Astrocyte (in vitro differentiated cells and primary cell): ENCODE measurements around the gene DLD.

Experiments used
- CTCF ChIP-seq: IDR thresholded peaks from 2 replicates; pipeline ENCODE4 v1.5.1; 2011; ENCODE audit warnings: low read depth, mild to moderate bottlenecking, inconsistent platforms, low read length, moderate library complexity; ENCODE audit not compliant: insufficient read depth
- EZH2 ChIP-seq: IDR thresholded peaks from 2 replicates; pipeline ENCODE4 v1.6.1; 2012; ENCODE audit warnings: mild to moderate bottlenecking, low read length, inconsistent platforms; ENCODE audit not compliant: insufficient read depth

- no peak for TF ChIP-seq CTCF
- no peak for TF ChIP-seq EZH2
Observed at GRCh38 chr7:107854454-107854853, 36.5 kb upstream of the DLD start.
